Measurements from ENCODE around the gene TRAPPC12.

TRAPPC12 gene

DNA sequence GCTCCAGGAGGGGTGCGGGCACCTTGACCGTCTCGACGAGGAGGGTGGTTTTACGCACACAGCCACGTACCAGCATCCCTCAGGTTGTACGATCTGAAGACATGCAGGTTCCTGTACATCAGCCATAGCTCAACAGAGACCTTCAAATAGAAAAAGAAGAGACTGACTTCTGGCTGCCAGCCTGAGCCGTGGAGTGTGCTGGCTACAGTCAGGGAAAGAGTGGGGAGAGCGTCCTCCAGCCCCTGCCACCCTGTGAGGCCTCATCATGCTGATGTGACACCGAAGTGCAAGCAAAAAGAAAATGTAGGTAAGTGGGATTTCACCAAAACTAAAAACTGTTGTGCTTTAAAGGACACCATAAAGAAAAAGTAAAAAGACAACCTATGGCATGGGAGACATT is 92.8 kb downstream of the TRAPPC12 start:
- no peaks in the 10 kb centered on the region for H4K20me1 ChIP-seq (ENCODE audit: control insufficient read depth, insufficient read depth, low read depth, low read length)
- no peaks in the 10 kb centered on the region for H3K9me2 ChIP-seq (replicated peaks; ENCODE audit: control insufficient read depth, low read length)
- no peaks in the 10 kb centered on the region; the same call in 1 of the 2 replicates for H3K36me3 ChIP-seq (ENCODE audit: control insufficient read depth, low read length)
- no peaks in the 10 kb centered on the region for H3K79me2 ChIP-seq (ENCODE audit: control insufficient read depth, low read length)
- no peak overlapping the region for H3K4me3 ChIP-seq (ENCODE audit: low read length)
- no peaks in the 10 kb centered on the region for H3K9me3 ChIP-seq (ENCODE audit: control insufficient read depth, insufficient read depth, low read length)
- H3K4me2 ChIP-seq (ENCODE audit: low read length) = no peak overlapping the region
- H3K4me1 ChIP-seq (ENCODE audit: control insufficient read depth, low read length) = no peaks in the 10 kb centered on the region
- H3F3A ChIP-seq (ENCODE audit: control insufficient read depth, insufficient read depth) = no peaks in the 10 kb centered on the region
- TF ChIP-seq EZH2phosphoT487 (IDR thresholded peaks at IDR 0.05; ENCODE audit: borderline replicate concordance, low read length) = no peak
- TF ChIP-seq, protein P1, sequence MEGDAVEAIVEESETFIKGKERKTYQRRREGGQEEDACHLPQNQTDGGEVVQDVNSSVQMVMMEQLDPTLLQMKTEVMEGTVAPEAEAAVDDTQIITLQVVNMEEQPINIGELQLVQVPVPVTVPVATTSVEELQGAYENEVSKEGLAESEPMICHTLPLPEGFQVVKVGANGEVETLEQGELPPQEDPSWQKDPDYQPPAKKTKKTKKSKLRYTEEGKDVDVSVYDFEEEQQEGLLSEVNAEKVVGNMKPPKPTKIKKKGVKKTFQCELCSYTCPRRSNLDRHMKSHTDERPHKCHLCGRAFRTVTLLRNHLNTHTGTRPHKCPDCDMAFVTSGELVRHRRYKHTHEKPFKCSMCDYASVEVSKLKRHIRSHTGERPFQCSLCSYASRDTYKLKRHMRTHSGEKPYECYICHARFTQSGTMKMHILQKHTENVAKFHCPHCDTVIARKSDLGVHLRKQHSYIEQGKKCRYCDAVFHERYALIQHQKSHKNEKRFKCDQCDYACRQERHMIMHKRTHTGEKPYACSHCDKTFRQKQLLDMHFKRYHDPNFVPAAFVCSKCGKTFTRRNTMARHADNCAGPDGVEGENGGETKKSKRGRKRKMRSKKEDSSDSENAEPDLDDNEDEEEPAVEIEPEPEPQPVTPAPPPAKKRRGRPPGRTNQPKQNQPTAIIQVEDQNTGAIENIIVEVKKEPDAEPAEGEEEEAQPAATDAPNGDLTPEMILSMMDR (IDR thresholded peaks at IDR 0.05; ENCODE audit: low read depth, low read length, poor library complexity, severe bottlenecking) = no peak
- no peaks in the 10 kb centered on the region for H3K27me3 ChIP-seq (ENCODE audit: control insufficient read depth, low read length)
- H3K27ac ChIP-seq (ENCODE audit: low read depth, low read length) = no peak overlapping the region

DNA sequence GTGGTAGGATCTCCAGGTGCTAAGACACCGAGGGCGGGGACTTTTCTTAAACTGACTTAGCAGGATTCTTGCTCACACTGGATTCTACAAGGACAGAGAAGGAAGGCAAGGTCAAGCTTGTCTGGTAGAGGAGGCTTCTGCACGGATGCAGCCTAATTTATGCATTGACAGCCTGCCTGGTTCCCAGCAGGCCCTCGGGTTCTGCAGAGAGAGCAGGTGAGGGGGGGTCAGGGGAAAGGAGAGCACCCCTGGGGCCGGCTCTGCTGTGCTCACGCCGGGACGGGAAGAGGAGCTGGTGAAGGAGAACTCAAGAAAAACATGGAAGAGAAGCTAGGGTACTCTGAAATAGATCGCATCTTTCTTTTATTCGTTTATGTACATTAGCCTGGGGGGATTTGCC is 93.5 kb downstream of the TRAPPC12 start:
- Histone ChIP-seq H3K79me2 (ENCODE audit: control insufficient read depth, low read length) (no peaks in the 10 kb centered on the region), H3F3A (ENCODE audit: control insufficient read depth, insufficient read depth) (no peaks in the 10 kb centered on the region), H3K4me1 (ENCODE audit: control insufficient read depth, low read length) (no peaks in the 10 kb centered on the region), H3K27ac (ENCODE audit: low read depth, low read length) (no peak overlapping the region), H3K27me3 (ENCODE audit: control insufficient read depth, low read length) (no peaks in the 10 kb centered on the region), H4K20me1 (ENCODE audit: control insufficient read depth, insufficient read depth, low read depth, low read length) (no peaks in the 10 kb centered on the region), H3K36me3 (ENCODE audit: control insufficient read depth, low read length) (no peaks in the 10 kb centered on the region; the same call in 1 of the 2 replicates), H3K4me3 (ENCODE audit: low read length) (no peak overlapping the region), H3K9me2 (replicated peaks; ENCODE audit: control insufficient read depth, low read length) (no peaks in the 10 kb centered on the region), H3K9me3 (ENCODE audit: control insufficient read depth, insufficient read depth, low read length) (no peaks in the 10 kb centered on the region), H3K4me2 (ENCODE audit: low read length) (no peak overlapping the region)
- TF ChIP-seq, protein P1 (IDR thresholded peaks at IDR 0.05; ENCODE audit: low read depth, low read length, poor library complexity, severe bottlenecking) = no peak
- no peak for TF ChIP-seq EZH2phosphoT487 (IDR thresholded peaks at IDR 0.05; ENCODE audit: borderline replicate concordance, low read length)

- H3K79me2 ChIP-seq (ENCODE audit: control insufficient read depth, low read length) = no peaks in the 10 kb centered on the region
- no peak overlapping the region for H3K4me3 ChIP-seq (ENCODE audit: low read length)
- H3K36me3 ChIP-seq (ENCODE audit: control insufficient read depth, low read length) = peaks cover 15% of the 10 kb centered on the region
- H3K27ac ChIP-seq (ENCODE audit: low read depth, low read length) = no peak overlapping the region
- TF ChIP-seq, protein P1 (IDR thresholded peaks at IDR 0.05; ENCODE audit: low read depth, low read length, poor library complexity, severe bottlenecking) = no peak
- TF ChIP-seq EZH2phosphoT487 (IDR thresholded peaks at IDR 0.05; ENCODE audit: borderline replicate concordance, low read length) = no peak
- no peaks in the 10 kb centered on the region for H3K9me3 ChIP-seq (ENCODE audit: control insufficient read depth, insufficient read depth, low read length)
- peaks cover 4% of the 10 kb centered on the region; the same call in 1 of the 2 replicates for H3F3A ChIP-seq (ENCODE audit: control insufficient read depth, insufficient read depth)
- H3K4me2 ChIP-seq (ENCODE audit: low read length) = no peak overlapping the region
- no peaks in the 10 kb centered on the region for H3K27me3 ChIP-seq (ENCODE audit: control insufficient read depth, low read length)
- H4K20me1 ChIP-seq (ENCODE audit: control insufficient read depth, insufficient read depth, low read depth, low read length) = no peaks in the 10 kb centered on the region
- no peaks in the 10 kb centered on the region for H3K9me2 ChIP-seq (replicated peaks; ENCODE audit: control insufficient read depth, low read length)
- peaks cover 15% of the 10 kb centered on the region for H3K4me1 ChIP-seq (ENCODE audit: control insufficient read depth, low read length)
Observed at GRCh38 chr2:3475771-3476170, 96.3 kb downstream of the TRAPPC12 start.
